HEK293T (cell line): ENCODE measurements around the gene ALLC.

ENCODE experiments used
- CTCF ChIA-PET: fragments of 350-600 bp; formaldehyde crosslinking; extraction: SDS; loops from one replicate; lab custom pipeline; 2021; ENCODE audit warnings: antibody characterized with exemption, inconsistent platforms; lab: Yijun Ruan, JAX
- POLR2A ChIA-PET: fragments of 350-600 bp; formaldehyde crosslinking; extraction: SDS; loops from one replicate; lab custom pipeline; 2020; ENCODE audit warnings: antibody characterized with exemption, inconsistent platforms; lab: Yijun Ruan, JAX
- DNase-seq: peaks from one replicate; pipeline ENCODE4 v3.0.0; 2012; ENCODE audit warnings: mixed read lengths; ENCODE audit errors: extremely low spot score
- ARNT ChIP-seq: fragments of 450-650 bp; IDR thresholded peaks from 2 replicates; pipeline ENCODE4 v1.6.1; 2017; ENCODE audit warnings: mild to moderate bottlenecking
- BHLHE40 ChIP-seq: fragments of 450-650 bp; IDR thresholded peaks from 2 replicates; pipeline ENCODE4 v1.6.1; 2016; ENCODE audit warnings: mild to moderate bottlenecking, moderate library complexity, borderline replicate concordance
- CTBP1 ChIP-seq: fragments of 450-650 bp; IDR thresholded peaks from 2 replicates; pipeline ENCODE4 v1.6.1; 2016; ENCODE audit warnings: borderline replicate concordance
- ELF4 ChIP-seq: fragments of 450-650 bp; IDR thresholded peaks from 2 replicates; pipeline ENCODE4 v1.6.1; 2017; ENCODE audit warnings: antibody characterized with exemption
- FOXA1 ChIP-seq: fragments of 450-650 bp; IDR thresholded peaks from 2 replicates; pipeline ENCODE4 v1.6.1; 2016; ENCODE audit warnings: mild to moderate bottlenecking
- FOXK2 ChIP-seq: fragments of 450-650 bp; IDR thresholded peaks from 2 replicates; pipeline ENCODE4 v1.6.1; 2016; ENCODE audit warnings: mild to moderate bottlenecking
- FOXM1 ChIP-seq: fragments of 450-650 bp; IDR thresholded peaks from 2 replicates; pipeline ENCODE4 v1.6.1; 2017; ENCODE audit warnings: mild to moderate bottlenecking, borderline replicate concordance
- HDGF ChIP-seq: fragments of 450-650 bp; IDR thresholded peaks from 2 replicates; pipeline ENCODE4 v1.6.1; 2017; ENCODE audit warnings: antibody characterized with exemption, borderline replicate concordance
- L3MBTL2 ChIP-seq: fragments of 450-650 bp; conservative IDR thresholded peaks from 2 replicates; pipeline ENCODE4 v1.6.1; 2016; ENCODE audit warnings: mild to moderate bottlenecking
- LEF1 ChIP-seq: fragments of 450-650 bp; IDR thresholded peaks from 2 replicates; pipeline ENCODE4 v1.6.1; 2017; ENCODE audit warnings: mild to moderate bottlenecking, borderline replicate concordance
- NFRKB ChIP-seq: fragments of 450-650 bp; IDR thresholded peaks from 2 replicates; pipeline ENCODE4 v1.6.1; 2016; ENCODE audit warnings: mild to moderate bottlenecking, moderate library complexity
- PKNOX1 ChIP-seq: fragments of 450-650 bp; IDR thresholded peaks from 2 replicates; pipeline ENCODE4 v1.6.1; 2016
- SP1 ChIP-seq: fragments of 450-650 bp; IDR thresholded peaks from 2 replicates; pipeline ENCODE4 v1.6.1; 2017
- SUZ12 ChIP-seq: fragments of 450-650 bp; IDR thresholded peaks from 2 replicates; pipeline ENCODE4 v1.6.1; 2016; ENCODE audit warnings: mild to moderate bottlenecking
- TARDBP ChIP-seq: fragments of 450-650 bp; IDR thresholded peaks from 2 replicates; pipeline ENCODE4 v1.6.1; 2016
- ZNF384 ChIP-seq: fragments of 450-650 bp; IDR thresholded peaks from 2 replicates; pipeline ENCODE4 v1.6.1; 2016

Gene ALLC

GRCh38 chr2:3747826-3748225, 89.8 kb downstream of the ALLC start:
- DNase-seq, result no peak
- TF ChIP-seq ELF4 (no peak), FOXM1 (no peak), FOXK2 (no peak), SUZ12 (no peak), HDGF (no peak), LEF1 (no peak), ZNF384 (no peak), CTBP1 (no peak), PKNOX1 (no peak), NFRKB (no peak), SP1 (no peak), L3MBTL2 (no peak), FOXA1 (no peak), BHLHE40 (no peak), ARNT (no peak), TARDBP (no peak)
- POLR2A ChIA-PET, result no interaction called here
- CTCF ChIA-PET, result no interaction called here

- POLR2A ChIA-PET, result no interaction called here
- CTCF ChIA-PET, result no interaction called here
- no peak for DNase-seq
- TF ChIP-seq FOXA1 (no peak), L3MBTL2 (no peak), NFRKB (no peak), CTBP1 (no peak), SUZ12 (no peak), LEF1 (no peak), SP1 (no peak), ARNT (no peak), ZNF384 (no peak), BHLHE40 (no peak)
Measured at GRCh38 chr2:3749201-3749600, 91.2 kb downstream of the ALLC start.

- CTCF ChIA-PET, result no interaction called here
- no peak for DNase-seq
- POLR2A ChIA-PET, result no interaction called here
- TF ChIP-seq NFRKB, result no peak
- no peak for TF ChIP-seq HDGF
- TF ChIP-seq FOXA1, result no peak
- TF ChIP-seq CTBP1, result no peak
- no peak for TF ChIP-seq SP1
- no peak for TF ChIP-seq ARNT
- TF ChIP-seq TARDBP, result no peak
- TF ChIP-seq ELF4, result no peak
- TF ChIP-seq PKNOX1, result no peak
- no peak for TF ChIP-seq FOXK2
- no peak for TF ChIP-seq SUZ12
- TF ChIP-seq L3MBTL2, result no peak
- TF ChIP-seq BHLHE40, result no peak
- TF ChIP-seq FOXM1, result no peak
- TF ChIP-seq LEF1, result no peak
Measured at GRCh38 chr2:3751251-3751650, 93.3 kb downstream of the ALLC start.

GRCh38 chr2:3751806-3752205, 93.8 kb downstream of the ALLC start:
- CTCF ChIA-PET, result no interaction called here
- POLR2A ChIA-PET, result no interaction called here
- DNase-seq, result no peak
- no peak for TF ChIP-seq FOXM1
- no peak for TF ChIP-seq L3MBTL2
- TF ChIP-seq FOXK2, result no peak
- TF ChIP-seq SUZ12, result no peak
- TF ChIP-seq CTBP1, result no peak
- no peak for TF ChIP-seq HDGF
- TF ChIP-seq NFRKB, result no peak
- no peak for TF ChIP-seq BHLHE40
- TF ChIP-seq ZNF384, result no peak
- TF ChIP-seq TARDBP, result no peak
- TF ChIP-seq SP1, result no peak
- no peak for TF ChIP-seq ARNT
- TF ChIP-seq FOXA1, result no peak
